Stimulated activated CD8-positive, alpha-beta memory T cell treated with anti-CD3 and anti-CD28 coated beads, Interleukin-4, amount 100 ng/mL, for 4 hours (primary cell): ENCODE results near the gene LCN10.
"Not testable (repeated sequence)": the region's sequence is repeated elsewhere in the genome, so short reads cannot be mapped to it uniquely, and the experiment has no call there.

Experiments used
- DNase-seq, 2 donors: peaks; one replicate each; pipeline ENCODE4 v3.0.0-alpha.2; 2020; ENCODE audit warnings: low read depth in 2 of 2, low spot score in 1 of 2

The LCN10 gene

DNA sequence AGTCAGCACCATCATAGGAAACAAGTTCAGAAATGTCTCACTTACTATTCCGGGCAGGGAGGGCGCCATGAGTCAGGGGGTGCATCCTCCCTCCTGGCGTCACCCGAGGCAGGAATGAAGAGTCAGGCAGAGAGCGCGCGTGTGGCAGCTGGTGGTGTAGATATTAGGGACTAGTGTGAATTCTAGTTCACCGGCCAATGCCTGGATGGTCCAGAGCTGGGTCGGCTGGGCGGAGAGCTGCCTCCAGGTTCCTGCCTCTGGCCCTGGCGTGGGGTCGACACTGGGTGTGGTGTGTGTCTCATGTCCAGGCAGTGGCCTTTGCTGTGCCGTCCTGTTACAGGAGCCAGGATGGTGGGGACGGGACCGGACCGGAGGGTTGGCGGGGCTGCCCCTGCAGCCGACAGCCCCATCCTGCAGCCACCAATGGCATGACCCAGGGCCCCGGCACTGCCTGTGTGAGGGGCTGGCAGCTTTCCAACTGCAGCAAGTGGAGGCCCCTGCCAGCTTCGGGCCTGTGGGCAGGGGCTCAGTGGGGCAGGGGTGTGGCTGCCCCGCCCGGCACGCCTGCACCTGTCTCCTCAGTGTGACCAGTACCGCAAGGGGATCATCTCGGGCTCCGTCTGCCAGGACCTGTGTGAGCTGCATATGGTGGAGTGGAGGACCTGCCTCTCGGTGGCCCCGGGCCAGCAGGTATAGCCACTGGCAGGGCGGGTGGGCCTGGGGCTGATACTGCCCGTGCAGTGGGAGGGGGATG is 21.2 kb downstream of the LCN10 start:
- DNase-seq = no peak

DNA sequence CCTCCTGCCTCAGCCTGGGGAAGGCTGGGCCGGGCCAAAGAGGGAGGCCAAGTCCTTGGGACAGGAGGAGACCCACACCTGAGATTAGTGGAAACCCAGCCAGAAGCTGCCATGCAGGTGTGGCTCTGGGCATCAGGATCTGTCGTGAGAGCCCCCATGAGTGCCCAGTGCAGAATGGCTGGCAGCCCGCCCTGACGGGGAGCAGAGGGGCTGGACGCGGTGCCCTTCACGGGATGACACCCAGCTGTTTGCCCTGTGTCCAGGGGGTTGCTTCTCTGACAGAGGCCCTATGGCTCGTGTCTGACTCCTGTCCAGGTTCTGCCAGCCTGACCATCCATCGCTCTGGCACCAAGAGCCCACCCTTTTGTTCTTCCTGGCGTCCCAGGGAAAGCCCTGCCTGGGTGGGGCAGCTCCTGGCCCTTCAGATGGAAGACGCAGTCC is 21.8 kb downstream of the LCN10 start:
- DNase-seq = no peak

DNA sequence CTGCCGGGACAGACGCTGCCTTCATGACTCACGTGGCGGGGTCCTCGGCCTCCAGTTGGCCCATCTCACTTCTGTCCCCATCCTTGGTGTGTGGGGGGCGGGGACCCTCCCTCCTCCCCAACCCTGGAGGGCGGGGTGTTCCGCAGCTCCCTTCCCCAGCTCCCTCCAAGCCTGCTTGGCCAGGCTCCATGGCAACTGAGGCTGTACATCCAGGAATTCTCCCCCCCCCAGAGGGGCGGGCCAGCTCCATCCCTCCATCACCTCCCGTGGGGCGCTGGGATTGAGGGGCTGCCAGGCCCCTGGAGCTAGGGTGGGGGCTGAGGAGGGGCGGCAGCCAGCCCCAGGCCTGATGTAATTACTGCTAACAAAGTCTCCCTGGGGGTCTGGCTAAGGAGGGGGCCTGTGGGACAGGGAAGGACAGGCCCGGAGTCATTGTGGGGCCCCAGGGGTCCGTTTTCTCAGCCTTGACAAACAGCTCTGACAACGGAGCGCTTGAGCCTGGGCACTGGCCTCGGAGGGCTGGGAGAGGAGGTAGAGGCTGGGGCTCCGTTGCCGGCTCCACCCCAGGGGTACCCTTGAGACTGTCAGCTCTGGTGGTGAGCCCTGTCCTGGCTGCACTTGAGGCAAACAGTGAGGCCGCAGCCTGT is 22.4 kb downstream of the LCN10 start:
- no peak for DNase-seq

DNA sequence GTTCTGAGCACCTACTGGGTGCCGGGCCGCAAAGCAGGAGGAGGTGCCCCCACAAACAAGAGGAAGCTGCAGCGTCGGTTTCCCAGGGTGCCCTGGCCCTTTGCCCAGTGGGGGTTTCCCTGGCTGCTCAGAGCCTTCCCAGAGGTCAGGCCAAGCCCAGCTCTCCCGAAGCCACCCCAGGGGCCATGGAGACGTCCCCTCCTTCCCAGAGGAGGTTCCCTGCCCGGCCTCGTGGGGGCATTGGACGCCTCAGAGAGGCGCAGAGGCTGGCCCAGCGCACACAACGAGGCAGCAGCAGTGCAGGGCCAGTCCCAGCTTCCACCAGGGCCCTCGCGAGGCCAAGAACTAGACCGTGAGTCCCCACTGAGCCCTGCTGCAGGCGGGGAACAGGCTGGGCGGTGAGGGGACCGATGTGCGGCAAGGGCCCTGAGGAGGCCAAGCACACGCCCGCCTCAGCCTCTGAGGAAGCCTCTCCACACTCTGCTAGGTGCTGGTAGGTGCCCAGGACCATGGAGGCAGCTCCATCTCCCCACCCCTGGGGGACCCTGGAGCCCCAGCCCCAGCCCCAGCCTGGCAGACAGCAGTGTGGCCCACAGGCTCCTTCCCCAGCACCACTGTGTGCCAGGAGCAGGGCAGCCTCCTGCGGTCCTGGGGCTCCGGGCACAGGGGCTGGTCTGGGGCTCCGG is 23.4 kb downstream of the LCN10 start:
- no peak for DNase-seq

DNA sequence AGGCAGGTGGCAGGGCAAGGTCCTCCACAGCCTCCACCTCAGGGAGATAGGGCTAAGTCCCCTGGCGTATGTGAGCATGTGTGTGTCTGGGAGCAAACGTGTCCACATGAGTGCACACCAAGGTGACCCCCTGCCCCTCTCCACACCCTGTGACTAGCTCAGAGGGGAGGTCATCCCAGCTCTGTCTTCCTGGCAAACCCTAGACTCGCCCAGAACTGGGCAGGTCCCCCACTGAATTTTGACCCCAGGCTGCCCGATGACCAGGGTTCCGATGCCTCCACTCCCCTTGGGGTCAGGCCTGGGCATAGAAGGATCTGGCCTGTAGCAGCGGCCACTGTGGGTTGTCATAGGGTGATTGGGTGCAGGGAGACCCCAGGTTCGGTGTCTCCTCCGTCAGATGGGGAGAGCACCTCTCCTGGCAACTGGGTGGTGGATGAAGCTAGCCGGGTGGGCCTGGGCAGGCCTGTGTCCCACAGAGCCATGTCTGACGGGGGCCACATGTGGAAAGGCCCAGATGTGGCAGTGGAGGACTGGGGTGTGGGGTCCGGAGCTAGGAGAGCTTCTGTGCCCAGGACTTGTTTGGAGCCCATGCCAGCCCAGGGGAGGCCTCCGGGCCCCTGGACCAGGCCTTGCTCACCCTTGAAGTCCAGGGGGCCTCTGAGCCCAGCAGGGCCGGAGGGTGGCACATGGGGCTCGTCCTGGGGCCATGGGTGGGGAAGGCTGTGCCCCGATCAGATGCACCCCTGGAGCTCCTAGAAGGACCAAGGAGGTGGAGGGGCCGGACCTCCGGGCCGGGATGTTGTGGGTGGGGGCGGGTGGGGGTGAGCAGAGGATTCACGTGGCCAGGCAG is 24.2 kb downstream of the LCN10 start:
- DNase-seq = no peak

DNA sequence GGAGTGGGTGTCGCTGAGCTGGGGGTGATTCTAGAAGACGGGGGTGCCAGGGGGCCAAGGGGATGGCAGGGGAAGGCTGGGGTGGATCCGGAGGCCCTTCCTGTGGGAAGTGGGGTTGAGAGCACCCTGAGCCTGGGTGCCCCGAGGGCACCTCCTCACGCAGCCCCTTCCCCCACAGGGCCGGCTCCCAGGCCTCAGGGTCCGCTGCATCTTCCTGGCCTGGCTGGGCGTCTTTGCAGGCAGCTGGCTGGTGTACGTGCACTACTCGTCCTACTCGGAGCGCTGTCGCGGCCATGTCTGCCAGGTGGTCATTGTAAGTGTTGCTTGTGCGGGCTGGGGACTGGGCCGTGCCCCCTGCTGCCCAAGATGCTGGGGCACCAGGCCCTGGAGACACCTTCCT is 25.3 kb downstream of the LCN10 start:
- DNase-seq = no peak

DNA sequence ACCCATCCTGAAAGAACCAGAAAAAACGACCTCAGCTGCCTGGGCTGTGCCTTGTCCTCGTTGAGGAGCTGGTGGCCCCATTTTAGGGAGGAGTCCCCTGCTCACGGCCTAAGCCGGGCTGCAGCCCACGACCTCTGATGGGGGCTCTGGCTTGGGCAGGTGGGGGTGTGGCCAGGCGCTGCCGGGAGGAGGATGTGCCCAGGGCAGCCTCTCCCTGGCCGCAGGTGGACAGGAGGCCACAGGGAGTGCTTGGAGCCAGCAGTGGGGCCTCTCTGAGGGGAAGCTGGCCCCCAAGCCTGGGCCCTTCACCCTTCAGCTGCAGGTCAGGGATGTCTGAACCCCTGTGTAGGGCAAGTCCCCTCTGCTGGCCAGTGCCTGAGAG is 27.9 kb downstream of the LCN10 start:
- DNase-seq = no peak

DNA sequence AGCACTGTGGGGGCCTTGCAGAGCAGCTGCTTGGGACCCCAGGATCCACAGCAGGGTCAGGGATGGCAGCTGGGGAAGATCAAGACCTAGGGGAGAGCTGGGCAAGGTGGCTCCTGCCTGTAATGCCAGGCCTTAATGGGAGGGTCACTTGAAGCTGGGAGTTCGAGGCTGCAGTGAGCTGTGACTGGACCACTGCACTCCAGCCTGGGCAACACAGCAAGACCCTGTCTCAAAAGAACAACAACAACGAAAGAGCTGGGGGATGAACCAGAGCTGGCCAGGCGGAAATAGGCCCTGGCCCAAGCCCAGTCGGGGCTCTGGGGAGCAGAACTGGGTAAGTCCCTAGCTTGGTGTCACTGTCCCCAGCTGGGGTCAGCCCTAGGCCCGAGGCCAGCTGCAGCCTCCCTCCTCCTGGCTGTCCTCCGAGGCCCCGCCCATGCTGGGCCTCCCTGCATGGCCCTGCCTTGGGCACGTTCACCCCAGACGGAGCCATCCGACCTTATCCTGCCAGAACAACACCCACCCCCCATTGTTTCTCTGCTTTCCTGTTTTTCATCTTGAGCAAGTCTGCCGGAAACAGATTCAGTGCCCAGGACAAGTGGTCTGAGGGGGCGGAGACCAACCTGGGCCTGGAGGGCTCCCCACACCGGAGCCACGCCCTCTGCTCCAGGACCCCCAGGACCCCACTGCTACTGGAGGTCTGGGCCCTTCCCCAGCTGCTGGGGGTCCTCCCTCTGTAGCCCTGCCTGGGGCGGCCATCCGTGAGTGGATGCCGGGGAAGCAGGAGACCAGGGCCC is 28.4 kb downstream of the LCN10 start:
- DNase-seq = no peak

DNA sequence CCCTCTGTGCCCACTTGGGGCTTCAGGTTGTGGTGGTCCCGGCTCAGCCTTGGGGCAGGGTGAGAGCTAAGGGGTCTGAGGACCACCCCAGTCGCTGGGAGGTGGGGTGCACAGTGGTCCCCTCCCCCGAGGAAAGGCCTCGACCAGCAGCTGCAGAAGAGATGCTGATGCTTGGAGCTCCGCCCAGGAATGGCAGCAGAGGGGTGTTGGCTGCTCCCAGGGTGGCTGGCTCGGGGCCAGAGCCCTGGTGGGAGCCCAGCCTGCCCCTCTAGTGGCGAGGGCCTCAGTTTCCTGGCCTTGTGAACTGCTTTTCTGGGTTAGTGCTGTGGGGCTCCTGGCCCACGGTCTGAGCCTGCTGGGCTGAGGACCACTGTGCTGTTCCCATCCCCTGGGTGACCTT is 29.2 kb downstream of the LCN10 start:
- DNase-seq = no peak

DNA sequence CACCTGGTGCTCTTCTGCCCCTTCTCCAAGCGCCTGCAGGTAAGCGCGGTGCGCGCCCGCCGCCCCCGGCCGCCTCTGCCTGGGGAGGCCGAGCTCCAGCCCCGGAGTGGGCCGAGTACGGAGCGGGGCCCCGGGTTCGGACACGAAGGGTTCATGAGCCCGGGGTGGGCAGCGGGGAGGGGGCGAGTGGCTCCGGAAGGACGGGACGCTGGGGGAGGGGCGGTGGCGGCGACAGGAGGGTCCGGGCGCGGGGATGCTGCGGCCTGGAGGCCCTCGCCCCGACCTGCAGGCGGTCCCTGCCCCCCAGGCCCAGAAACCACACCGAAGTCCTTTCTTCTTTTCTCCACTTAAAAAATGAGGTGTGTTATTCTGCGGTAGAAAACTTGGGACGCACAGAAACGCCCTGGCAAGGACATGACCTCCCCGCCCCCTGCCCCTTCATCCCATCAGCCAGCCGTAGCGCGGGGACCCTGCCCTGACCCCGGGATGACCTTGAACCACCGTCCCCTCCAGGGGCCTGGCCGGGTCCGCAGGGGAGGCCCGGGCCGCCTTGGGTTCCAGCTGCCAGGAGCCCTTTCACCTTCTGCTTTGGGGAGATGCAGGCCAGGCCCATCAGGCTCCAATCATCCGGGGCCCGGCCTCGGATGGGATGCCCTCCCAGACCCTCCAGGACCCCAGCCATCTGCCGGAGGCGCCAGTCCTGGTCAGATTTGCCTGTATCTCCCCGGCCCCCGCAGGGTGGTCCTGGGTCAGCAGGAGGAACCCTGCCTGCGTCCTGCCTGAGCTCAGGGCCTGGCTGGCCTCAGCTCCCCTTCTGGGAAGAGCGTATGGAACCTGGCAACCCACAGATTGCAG is 29.8 kb downstream of the LCN10 start:
- no peak for DNase-seq

DNA sequence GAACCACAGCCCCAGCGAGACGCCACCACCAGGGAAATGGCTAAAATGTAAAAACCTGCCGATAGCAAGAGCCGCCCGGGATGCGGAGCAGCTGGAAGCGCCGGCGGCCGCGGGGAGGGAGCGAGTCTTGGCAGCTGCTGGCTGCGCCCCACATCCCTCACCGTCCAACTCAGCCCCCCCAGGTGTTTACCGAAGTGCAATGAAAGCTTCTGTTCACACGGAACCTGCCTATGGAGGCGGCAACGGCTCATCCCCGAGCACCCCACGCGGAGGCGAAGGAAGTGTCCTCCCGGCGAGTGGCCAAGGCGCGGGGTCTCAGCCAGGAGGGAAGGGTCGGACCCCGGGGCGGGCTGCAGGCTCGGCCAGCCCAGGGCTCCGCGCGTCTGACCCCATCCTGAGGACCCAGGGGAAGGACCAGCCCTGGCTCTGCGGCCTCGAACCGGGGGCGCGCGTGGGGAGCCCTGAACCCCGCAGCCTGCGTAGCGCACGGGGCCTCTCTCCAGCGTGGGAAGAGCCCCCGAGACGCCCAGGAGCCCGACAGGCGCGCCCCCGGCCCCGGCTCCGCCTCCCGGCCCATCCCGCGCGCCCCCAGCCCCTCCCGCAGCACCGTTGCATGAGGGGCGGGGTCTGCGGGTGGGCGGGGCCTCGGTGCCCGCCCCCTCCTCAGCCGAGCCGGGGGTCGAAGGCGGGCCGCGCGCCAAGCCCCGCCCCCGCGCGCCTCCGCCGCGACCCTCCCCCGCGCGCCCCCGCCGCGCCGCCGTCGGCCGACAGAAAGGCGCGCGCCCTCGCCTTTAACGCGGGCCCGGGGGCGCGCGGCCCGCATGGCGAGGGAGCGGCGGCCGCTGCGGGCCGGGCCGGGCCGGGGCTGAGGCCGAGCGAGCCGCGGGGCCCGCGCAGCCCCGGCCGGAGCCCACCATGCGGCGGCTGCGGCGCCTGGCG is 30.7 kb downstream of the LCN10 start, which contains the start of gene DIPK1B:
Gene DIPK1B (plus strand): TSS at position 822 of the 939 bp plus-strand sequence. CDS start 94 bp downstream, at position 916.
- DNase-seq = no peak

DNA sequence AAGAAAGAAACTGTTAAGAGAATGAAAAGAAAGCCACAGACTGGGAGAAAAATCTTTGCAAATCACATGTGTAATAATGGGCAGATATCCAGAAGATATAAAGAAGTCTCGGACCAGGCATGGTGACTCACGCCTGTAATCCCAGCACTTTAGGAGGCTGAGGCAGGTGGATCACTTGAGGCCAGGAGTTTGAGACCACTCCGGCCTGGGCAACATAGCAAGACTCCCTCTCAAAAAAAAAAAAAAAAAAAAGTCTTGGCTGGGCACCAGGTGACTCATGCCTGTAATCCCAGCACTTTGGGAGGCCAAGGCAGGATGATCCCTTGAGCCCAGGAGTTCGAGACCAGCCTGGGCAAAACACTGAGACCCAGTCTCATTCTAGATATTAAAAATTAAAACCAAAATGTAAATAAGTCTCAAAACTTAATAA is 31.5 kb downstream of the LCN10 start:
- DNase-seq = not testable (repeated sequence)

DNA sequence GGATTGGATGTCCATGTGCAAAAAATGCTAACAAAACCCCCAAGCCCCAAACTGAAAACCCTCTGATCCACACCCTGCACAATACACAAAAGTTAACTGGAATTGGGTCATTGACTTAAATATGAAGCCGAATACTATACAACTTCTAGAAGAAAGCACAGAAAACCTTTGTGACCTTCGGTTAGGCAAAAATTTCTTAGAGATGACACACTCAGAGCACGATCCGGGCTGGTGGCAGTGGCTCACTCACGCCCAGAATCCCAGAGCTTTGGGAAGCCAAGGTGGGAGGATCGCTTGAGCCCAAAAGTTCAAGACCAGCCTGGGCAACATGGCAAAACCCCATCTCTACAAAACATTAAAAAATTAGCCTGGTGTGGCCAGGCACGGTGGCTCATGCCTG is 32.2 kb downstream of the LCN10 start:
- DNase-seq = no peak

DNA sequence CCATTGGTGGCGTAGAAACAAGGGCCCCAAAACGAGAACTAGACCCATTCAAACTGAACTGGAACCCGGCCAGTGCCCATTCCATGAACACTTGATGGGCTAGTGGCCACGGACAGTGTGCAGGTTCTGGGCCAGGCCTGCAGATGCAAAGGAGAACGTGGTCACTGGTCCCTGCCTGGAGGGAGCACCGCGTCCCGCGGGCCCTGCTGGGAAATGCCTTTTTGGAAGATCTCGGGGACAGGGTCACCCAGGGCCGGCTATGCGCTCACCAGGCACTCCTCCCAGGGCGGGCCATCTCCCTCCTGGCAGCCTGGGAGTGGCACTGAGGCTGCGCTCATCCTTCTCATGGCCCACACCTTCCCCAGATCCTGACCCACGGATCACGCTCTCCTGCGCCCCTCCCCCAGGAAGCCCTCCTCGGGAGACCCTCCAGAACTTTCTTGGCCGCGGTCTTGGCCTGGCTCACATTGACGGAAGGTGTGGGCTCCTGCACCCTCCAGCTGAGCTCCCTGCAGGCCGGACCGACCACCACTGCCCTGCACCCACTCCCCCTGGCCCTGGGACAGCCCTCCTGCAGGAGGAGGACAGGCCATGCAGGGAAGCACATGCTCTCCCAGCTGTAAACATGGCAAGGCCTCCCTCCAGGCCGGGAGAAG is 33.2 kb downstream of the LCN10 start:
- DNase-seq = no peak

DNA sequence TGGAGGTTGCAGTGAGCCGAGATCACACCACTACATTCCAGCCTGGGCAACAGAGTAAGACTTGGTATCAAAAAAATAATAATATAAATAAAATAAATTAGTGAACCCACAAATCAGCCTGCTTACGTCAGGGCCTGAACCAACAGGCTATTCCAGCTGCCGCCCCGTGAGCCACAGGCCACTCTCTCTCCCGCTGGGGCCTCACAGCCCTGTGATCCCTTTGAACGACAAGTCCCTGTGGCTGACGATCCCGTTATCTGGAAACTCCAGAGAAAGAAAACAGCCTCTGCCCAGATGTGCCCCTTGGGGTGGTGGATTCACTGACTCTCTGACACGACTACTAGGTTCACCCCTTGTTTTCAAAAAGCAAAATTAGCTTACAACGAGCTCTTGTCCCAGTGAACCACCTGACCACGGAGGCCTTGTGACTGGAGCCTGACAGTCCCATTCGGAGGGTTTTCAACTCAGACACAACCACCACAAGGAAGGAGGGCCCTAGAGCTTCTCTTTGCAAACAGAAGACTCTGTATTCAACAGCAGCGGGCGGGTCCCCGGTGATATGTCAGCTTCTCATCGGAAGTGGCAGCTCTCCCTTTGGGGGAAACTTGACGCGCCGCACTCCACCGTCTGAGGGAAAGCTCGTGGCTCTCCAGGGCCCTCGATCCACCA is 34.8 kb downstream of the LCN10 start:
- DNase-seq = no peak

DNA sequence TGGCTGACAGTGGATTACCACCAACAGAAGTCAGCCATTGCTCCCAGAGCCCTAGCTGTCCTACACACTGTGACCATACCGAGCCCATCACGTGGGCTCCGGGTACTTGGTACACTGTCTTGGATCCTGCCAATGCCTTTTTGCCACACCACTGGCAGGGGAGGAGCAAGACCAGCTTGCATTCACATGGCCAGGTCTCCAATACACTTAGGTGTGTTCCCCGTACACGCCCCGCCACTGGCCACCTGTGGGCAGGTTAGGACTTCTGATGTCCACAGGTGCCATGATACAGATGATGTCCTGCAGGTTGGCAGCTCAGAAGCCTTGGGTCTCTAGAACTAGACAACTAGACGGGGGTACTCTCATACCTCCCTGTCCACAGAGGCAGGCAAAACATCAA is 35.7 kb downstream of the LCN10 start:
- DNase-seq = no peak

DNA sequence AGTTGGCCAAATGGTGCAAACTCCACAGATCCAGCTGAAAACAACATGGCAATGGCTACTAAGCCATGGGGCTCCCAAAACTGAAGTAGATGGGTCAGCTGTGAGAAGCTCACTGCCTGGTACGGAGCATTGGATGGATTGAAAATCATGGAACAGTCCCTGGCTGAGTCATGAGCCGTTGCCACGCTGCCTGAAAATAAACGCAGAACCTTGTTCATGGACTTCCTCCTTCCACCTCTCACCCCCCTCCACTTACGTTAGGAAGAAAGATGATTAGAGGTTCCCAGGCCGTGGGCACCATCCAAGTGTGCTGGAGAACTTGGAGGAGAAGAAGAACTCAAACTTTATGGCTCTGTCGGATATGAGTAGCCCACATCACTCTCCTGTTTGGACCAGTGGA is 37.2 kb downstream of the LCN10 start:
- DNase-seq = no peak
